Bronchial epithelial cell (primary cell): ENCODE results near the gene YAF2. TPM values are rescaled to one million over a fixed set of nuclear protein-coding genes. Genes with fewer than 3 reads are reported as not detected.
A peak's percentile ranks its signal among the peaks of the same experiment; 100 is the strongest.
"Not testable (repeated sequence)": the region's sequence is repeated elsewhere in the genome, so short reads cannot be mapped to it uniquely, and the experiment has no call there.

Experiments used
- DNase-seq: peaks from one replicate; pipeline ENCODE4 v3.0.0-alpha.2; 2010; ENCODE audit warnings: low read depth
- FAIRE-seq: peaks from 2 replicates; lab custom pipeline; 2011; peaks lifted over from hg19 to GRCh38; lab: Jason Lieb, UNC
- H3K27me3 ChIP-seq: 2 replicates; pipeline ENCODE4 v1.5.1; 2011; ENCODE audit warnings: low read length; ENCODE audit not compliant: control insufficient read depth, insufficient read depth
- H3K36me3 ChIP-seq: 2 replicates; pipeline ENCODE4 v1.5.1; 2011; ENCODE audit warnings: low read length; ENCODE audit not compliant: control insufficient read depth, insufficient read depth
- H3K4me3 ChIP-seq: 2 replicates; pipeline ENCODE4 v1.5.1; 2011; ENCODE audit warnings: mild to moderate bottlenecking, low read depth, low read length, control low read depth
- total RNA-seq: library from RNA; depleted of rRNA; stranded (reverse); fragments of >200 nt; gene quantifications from 2 replicates; pipeline ENCODE4 v1.2.1, GENCODE V29; 2014
- TF ChIP-seq, protein P1 (sequence below): IDR thresholded peaks from 2 replicates; pipeline ENCODE4 v1.5.1; 2011; ENCODE audit warnings: mild to moderate bottlenecking, moderate library complexity, low read length, control low read depth, inconsistent platforms; ENCODE audit not compliant: insufficient read depth, severe bottlenecking

Gene YAF2
- total RNA-seq, 1 donor from 2014 or later, result 14.2 TPM

DNA sequence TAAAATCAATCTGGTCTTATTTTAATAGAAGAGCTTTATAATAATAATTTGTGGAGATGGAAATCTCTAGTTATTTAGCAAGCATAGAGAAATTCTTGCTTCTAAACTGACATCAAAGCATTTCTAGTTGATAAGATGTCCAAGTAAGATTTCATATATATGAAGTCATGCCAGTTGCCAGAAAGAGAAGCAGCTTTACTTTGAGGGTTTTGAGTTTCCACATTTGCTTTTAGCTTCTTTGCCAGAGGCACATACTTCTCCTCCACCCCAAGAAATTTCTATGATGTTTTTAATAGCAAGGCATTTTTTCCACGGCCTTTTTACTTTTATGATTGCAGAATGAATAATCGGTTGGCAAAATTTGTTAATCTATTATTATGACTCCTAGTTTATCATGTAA lies 24.2 kb upstream of the YAF2 start:
- H3K27me3 ChIP-seq, result no peaks in the 10 kb centered on the region
- H3K4me3 ChIP-seq, result no peak overlapping the region
- TF ChIP-seq, protein P1, sequence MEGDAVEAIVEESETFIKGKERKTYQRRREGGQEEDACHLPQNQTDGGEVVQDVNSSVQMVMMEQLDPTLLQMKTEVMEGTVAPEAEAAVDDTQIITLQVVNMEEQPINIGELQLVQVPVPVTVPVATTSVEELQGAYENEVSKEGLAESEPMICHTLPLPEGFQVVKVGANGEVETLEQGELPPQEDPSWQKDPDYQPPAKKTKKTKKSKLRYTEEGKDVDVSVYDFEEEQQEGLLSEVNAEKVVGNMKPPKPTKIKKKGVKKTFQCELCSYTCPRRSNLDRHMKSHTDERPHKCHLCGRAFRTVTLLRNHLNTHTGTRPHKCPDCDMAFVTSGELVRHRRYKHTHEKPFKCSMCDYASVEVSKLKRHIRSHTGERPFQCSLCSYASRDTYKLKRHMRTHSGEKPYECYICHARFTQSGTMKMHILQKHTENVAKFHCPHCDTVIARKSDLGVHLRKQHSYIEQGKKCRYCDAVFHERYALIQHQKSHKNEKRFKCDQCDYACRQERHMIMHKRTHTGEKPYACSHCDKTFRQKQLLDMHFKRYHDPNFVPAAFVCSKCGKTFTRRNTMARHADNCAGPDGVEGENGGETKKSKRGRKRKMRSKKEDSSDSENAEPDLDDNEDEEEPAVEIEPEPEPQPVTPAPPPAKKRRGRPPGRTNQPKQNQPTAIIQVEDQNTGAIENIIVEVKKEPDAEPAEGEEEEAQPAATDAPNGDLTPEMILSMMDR, result no peak
- FAIRE-seq (no peak), DNase-seq (no peak)
- no peaks in the 10 kb centered on the region for H3K36me3 ChIP-seq

DNA sequence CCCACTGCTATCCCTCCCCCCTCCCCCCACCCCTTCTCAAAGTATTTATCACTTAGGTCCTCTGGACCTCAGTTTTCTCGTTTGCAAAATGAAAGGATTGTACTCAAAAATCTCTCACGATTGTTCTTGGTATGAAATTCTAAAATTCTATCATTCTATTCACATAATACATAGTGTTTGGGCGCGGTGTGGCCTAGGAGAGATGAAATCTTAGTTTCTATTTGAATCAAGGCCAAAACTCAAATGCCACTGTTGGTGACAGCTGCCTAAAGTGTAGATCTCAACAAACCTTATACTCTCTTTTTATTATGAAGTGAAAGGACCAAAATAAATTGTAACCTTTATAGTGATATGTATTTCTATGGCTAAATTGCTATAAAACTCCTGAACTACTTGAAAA lies 23.7 kb upstream of the YAF2 start:
- FAIRE-seq (no peak), DNase-seq (no peak)
- H3K27me3 ChIP-seq, result no peaks in the 10 kb centered on the region

GRCh38 chr12:42260518-42260917 lies 22.5 kb upstream of the YAF2 start:
- no peaks in the 10 kb centered on the region for H3K36me3 ChIP-seq
- TF ChIP-seq, protein P1, result no peak
- FAIRE-seq (no peak), DNase-seq (no peak)
- no peaks in the 10 kb centered on the region for H3K27me3 ChIP-seq
- H3K4me3 ChIP-seq, result no peak overlapping the region

More for the DNA sequence above, 23.7 kb upstream of the YAF2 start:
- TF ChIP-seq, protein P1, result no peak
- Histone ChIP-seq H3K4me3 (no peak overlapping the region), H3K36me3 (no peaks in the 10 kb centered on the region)

DNA sequence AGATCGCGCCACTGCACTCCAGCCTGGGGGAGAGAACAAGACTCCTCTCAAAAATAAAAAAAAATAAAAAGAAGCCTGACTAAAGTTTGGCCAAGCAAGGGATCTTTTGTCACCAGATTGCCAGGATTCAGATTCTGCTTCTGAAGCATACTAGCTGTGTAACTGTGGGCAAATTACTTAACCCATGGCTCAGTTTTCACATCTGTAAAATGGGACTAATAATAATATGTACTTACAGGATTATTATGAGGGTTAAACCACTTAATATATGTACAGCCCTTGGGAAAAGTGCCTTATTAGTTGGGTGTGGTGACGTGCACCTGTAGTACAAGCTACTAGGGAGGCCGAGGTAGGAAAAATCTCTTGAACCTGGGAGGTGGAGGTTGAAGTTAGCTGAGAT lies 21.7 kb upstream of the YAF2 start:
- Histone ChIP-seq H3K27me3 (no peaks in the 10 kb centered on the region), H3K4me3 (no peak overlapping the region), H3K36me3 (no peaks in the 10 kb centered on the region)
- DNase-seq (no peak), FAIRE-seq (no peak)
- TF ChIP-seq, protein P1, result no peak

GRCh38 chr12:42255866-42256261 lies 17.8 kb upstream of the YAF2 start:
- no peaks in the 10 kb centered on the region for H3K36me3 ChIP-seq
- TF ChIP-seq, protein P1, result no peak
- DNase-seq (no peak), FAIRE-seq (no peak)
- no peak overlapping the region for H3K4me3 ChIP-seq
- no peaks in the 10 kb centered on the region for H3K27me3 ChIP-seq

- H3K4me3 ChIP-seq, result no peak overlapping the region
- TF ChIP-seq, protein P1, result peak; percentile 3
- H3K36me3 ChIP-seq, result no peaks in the 10 kb centered on the region
- FAIRE-seq, result no peak
- H3K27me3 ChIP-seq, result no peaks in the 10 kb centered on the region
- DNase-seq, result peak; percentile 28
Measured at GRCh38 chr12:42255221-42255865, 17.3 kb upstream of the YAF2 start.

- not testable (repeated sequence) for H3K27me3 ChIP-seq, FAIRE-seq, DNase-seq, H3K4me3 ChIP-seq, H3K36me3 ChIP-seq
Measured at GRCh38 chr12:42252645-42253044, 14.6 kb upstream of the YAF2 start.

DNA sequence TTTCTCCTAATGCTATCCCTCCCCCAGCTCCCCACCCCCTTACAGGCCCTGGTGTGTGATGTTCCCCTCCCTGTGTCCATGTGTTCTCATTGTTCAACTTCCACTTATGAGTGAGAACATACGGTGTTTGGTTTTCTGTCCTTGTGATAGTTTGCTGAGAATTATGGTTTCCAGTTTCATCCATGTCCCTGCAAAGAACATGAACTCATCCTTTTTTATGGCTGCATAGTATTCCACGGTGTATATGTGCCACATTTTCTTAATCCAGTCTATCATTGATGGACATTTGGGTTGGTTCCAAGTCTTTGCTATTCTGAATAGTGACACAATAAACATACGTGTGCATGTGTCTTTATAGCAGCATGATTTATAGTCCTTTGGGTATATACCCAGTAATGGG lies 11.0 kb upstream of the YAF2 start:
- FAIRE-seq, H3K27me3 ChIP-seq, H3K36me3 ChIP-seq, H3K4me3 ChIP-seq, DNase-seq: not testable (repeated sequence)
